ENCODE measurements around the gene FBXL19.

FBXL19 gene

DNA sequence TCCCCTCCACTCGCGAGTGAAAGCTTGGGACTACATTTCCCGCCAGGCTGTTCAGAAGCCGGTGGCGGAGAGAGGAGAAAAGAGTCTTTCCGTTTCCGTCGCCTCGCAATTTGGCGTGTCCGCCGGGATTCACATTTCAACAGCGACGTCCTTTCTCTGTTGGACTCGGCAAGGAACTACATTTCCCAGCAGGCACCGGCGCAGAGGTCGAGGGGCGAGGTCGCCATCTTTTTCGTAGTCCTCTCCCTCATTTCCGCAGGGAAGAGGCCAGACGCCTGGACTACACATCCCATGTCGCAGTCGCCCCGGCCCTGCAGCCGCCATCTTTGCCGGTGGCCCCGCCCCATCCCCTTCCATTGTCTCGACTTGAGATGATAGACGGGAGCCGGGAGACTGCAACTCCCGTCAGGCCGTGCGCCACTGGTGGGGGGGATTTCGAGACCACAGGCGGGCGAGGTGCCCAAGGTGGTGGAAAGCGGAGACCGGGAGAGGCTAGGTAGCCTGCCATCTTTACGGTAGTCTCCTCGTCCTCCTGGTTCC lies 882 bp upstream of the FBXL19 start:
- H3K4me3 ChIP-seq (ENCODE audit: low read depth, low read length): peak overlapping the region; percentile 55
- TF ChIP-seq, protein P1, sequence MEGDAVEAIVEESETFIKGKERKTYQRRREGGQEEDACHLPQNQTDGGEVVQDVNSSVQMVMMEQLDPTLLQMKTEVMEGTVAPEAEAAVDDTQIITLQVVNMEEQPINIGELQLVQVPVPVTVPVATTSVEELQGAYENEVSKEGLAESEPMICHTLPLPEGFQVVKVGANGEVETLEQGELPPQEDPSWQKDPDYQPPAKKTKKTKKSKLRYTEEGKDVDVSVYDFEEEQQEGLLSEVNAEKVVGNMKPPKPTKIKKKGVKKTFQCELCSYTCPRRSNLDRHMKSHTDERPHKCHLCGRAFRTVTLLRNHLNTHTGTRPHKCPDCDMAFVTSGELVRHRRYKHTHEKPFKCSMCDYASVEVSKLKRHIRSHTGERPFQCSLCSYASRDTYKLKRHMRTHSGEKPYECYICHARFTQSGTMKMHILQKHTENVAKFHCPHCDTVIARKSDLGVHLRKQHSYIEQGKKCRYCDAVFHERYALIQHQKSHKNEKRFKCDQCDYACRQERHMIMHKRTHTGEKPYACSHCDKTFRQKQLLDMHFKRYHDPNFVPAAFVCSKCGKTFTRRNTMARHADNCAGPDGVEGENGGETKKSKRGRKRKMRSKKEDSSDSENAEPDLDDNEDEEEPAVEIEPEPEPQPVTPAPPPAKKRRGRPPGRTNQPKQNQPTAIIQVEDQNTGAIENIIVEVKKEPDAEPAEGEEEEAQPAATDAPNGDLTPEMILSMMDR (IDR thresholded peaks at IDR 0.05; ENCODE audit: control insufficient read depth, extremely low read depth, insufficient read depth): no peak
- DNase-seq (ENCODE audit: low read depth): peak; percentile 99

DNA sequence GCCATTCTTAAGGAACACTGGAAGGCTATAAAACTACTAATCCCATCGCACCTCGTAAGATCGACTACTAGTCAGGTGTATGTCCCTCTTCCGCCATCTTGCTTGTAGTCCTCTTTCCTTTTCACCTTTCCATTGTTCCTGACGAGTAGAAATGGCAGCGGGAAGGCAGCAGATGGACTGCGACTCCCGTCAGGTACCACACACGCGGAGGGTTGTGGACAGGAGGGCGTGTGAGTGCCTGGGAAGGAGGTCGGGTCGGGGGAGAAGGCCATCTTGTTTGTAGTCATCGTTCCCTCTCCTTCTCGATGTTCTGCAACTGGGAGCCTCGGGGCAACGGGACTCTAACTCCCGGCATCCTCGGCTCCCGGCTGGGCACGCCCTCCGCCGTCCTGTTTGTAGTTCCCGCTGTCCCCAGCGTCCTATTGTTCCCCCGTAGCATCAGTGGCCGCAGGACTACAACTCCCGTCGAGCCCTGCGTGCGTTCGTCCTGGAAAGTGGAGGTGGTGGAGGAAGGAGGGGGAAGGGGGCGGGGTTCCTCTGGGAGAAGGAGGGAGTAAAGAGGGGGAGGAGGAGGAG lies 324 bp upstream of the FBXL19 start:
- TF ChIP-seq, protein P1 (IDR thresholded peaks at IDR 0.05; ENCODE audit: control insufficient read depth, extremely low read depth, insufficient read depth): no peak
- peak overlapping the region; percentile 55 for H3K4me3 ChIP-seq (ENCODE audit: low read depth, low read length)
- peak; percentile 100 for DNase-seq (ENCODE audit: low read depth)

DNA sequence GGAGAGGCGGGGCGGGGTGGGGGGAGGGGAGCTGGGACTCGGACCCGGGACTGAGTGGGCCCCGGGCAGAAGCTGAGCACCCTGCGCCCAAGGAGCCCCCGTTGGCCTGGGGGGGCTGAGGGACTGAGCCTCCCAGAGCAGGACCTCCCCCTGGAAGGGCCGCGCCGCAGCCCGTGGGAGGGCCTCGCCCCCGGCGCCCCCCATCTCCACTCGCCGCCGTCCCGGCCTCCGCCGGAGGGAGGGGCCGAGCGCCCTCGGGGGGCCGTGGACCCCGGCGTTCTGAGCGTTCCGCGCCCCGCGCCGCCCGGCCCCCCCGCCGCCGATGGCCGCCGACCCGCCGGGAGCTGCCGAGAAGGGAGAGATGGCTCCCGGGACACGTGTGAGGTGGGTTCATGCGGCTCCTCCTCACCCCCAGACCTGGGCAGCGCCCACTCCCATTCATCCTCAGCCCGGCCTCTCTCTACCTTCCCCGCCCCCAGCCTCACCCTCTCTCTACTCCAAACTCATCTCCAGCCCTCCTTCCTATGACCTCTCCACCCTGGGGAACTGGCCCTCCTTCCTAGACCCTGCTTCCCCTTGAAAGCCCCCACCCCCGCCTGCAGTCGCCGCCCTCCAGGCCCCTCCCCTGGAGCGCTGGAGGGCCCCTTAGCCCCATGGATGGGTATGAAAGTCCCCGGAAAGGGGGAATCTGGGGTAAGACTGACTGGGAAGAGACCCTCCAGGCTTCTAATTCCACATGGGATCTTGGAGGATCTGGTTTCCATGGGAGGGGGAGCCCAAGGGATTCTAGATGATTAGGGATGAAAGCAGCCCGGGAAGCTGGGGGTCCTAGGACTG lies 922 bp downstream of the FBXL19 start:
- TF ChIP-seq, protein P1 (IDR thresholded peaks at IDR 0.05; ENCODE audit: control insufficient read depth, extremely low read depth, insufficient read depth): no peak
- H3K4me3 ChIP-seq (ENCODE audit: low read depth, low read length): peak overlapping the region; percentile 55
- DNase-seq (ENCODE audit: low read depth): no peak

DNA sequence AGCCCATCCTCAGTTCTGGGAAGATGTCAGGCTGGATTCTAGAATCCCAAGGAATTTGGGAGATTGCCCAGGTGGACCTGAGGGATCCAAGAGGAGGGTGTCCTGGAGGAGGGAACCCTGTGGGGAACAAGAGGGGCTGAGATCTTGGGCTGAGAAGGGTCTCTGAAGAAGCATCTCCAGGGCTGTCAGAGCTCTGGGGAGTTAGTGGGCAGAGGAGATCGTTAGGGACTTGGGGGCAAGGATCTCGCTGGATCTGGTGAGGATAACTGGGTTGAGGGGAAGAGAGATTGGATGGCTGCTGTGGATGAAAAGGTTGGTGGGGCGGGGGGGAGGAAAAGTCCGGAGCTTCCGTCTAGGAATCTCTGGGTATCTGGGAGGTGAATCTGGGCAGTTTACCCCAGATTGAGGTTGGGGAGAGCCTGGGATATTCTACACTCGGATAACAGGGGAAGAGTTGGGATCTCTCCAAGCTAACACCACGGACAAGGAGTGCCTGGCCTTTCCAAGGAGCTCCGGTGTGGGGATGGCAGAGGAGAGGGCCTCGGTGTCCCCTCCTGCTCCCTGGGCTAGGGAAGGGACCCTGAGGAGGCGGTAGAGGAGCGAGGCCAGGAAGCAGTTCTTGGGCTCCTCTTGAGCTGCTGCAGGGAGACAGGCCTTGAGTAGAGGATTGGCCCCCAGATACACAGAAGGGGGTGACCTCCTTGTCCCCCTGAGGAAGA lies 1.7 kb downstream of the FBXL19 start:
- DNase-seq (ENCODE audit: low read depth): no peak
- H3K4me3 ChIP-seq (ENCODE audit: low read depth, low read length): peak overlapping the region; percentile 55
- TF ChIP-seq, protein P1 (IDR thresholded peaks at IDR 0.05; ENCODE audit: control insufficient read depth, extremely low read depth, insufficient read depth): no peak

DNA sequence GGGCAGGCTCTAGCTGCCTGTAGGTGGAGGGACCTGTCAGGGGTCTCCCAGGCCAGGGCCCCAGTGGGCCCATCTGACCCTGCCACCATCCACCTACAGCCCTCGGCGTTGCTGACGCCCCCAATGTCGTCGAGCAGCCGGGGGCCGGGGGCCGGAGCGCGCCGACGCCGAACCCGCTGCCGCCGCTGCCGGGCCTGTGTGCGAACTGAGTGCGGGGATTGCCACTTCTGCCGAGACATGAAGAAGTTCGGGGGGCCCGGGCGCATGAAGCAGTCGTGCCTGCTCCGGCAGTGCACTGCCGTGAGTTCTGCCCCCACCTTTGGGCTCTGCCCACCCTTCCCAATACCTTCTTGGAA lies 2.2 kb downstream of the FBXL19 start:
- TF ChIP-seq, protein P1 (IDR thresholded peaks at IDR 0.05; ENCODE audit: control insufficient read depth, extremely low read depth, insufficient read depth): no peak
- H3K4me3 ChIP-seq (ENCODE audit: low read depth, low read length): no peak overlapping the region
- DNase-seq (ENCODE audit: low read depth): no peak

DNA sequence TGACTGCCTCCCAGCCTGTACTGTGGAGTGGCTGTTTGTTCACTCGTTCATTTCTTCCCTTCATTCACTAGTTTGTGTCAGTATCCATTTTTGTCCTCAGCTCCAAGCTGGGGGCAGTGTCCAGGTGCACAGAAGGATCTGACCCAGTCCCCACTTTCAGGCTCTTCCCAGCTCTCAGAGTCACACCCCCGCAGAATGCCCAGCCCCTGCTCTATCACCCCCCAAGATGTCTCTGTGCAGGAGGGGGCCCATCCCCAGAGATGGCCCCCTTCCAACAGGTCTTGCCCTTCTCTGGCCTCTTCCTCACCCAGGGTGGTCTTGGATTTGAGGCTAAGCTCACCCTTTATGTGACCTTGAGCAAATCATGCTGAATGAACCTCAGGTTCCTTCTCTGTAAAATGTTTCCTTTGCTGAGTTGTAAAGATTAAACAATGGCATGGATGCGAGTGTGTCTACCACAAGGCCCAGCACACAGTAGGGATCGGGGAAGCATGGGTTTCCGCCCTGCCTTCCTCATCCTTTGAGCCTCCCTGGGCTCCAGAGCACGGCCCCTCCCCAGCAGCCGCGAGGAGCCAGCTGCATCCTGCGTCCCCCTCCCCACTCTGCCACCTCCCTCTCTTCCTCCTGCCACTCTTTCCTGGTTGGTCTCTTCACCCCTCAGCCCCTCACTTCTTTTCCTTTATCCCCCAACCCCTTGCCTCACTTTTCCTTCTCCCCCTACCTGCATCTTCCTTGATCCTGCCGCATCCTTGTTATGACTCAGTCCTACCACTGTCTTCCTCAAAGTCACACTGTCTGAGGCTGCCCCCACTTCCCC lies 2.8 kb downstream of the FBXL19 start:
- no peak for DNase-seq (ENCODE audit: low read depth)
- no peak overlapping the region for H3K4me3 ChIP-seq (ENCODE audit: low read depth, low read length)
- TF ChIP-seq, protein P1 (IDR thresholded peaks at IDR 0.05; ENCODE audit: control insufficient read depth, extremely low read depth, insufficient read depth): no peak
